AG04450 (cell line): ENCODE results near the gene TTC31. TPM values are rescaled to one million over a fixed set of nuclear protein-coding genes. Genes with fewer than 3 reads are reported as not detected.

Experiments used
- CTCF ChIA-PET: fragments of 300-600, 350-600 bp; formaldehyde crosslinking; extraction: SDS; loops from one replicate; lab custom pipeline; 2022; ENCODE audit warnings: antibody characterized with exemption, inconsistent platforms; lab: Charles Lee
- POLR2A ChIA-PET: fragments of 350-600 bp; formaldehyde crosslinking; extraction: SDS; loops from one replicate; lab custom pipeline; 2021; ENCODE audit warnings: antibody characterized with exemption, inconsistent platforms; lab: Yijun Ruan, JAX
- DNase-seq: peaks from one replicate; pipeline ENCODE4 v3.0.0-alpha.2; 2011; ENCODE audit warnings: low read depth, low spot score
- H3K27ac ChIP-seq: one replicate; pipeline ENCODE4 v1.5.1; 2012; ENCODE audit warnings: low read depth, low read length, control low read depth
- H3K27me3 ChIP-seq: one replicate; pipeline ENCODE4 v1.6.0; 2012; ENCODE audit warnings: low read length; ENCODE audit not compliant: control insufficient read depth, insufficient read depth
- H3K4me3 ChIP-seq: 2 replicates; pipeline ENCODE4 v1.5.1; 2011; ENCODE audit warnings: mild to moderate bottlenecking, low read depth, low read length, control low read depth
- H3K9me3 ChIP-seq: 2 replicates; pipeline ENCODE4 v1.5.1; 2012; ENCODE audit warnings: low read length; ENCODE audit not compliant: control insufficient read depth, insufficient read depth
- CTCF ChIP-seq: IDR thresholded peaks from 2 replicates; pipeline ENCODE4 v1.5.1; 2011; ENCODE audit warnings: low read depth, low read length, control low read depth, inconsistent platforms
- polyA plus RNA-seq: library from polyadenylated mRNA; depleted of rRNA; stranded (reverse); fragments of >200 nt; gene quantifications from 2 replicates; pipeline ENCODE4 v1.2.3, GENCODE V29; 2011

Gene TTC31
- polyA plus RNA-seq, 1 experiment, result 16.4 TPM

DNA sequence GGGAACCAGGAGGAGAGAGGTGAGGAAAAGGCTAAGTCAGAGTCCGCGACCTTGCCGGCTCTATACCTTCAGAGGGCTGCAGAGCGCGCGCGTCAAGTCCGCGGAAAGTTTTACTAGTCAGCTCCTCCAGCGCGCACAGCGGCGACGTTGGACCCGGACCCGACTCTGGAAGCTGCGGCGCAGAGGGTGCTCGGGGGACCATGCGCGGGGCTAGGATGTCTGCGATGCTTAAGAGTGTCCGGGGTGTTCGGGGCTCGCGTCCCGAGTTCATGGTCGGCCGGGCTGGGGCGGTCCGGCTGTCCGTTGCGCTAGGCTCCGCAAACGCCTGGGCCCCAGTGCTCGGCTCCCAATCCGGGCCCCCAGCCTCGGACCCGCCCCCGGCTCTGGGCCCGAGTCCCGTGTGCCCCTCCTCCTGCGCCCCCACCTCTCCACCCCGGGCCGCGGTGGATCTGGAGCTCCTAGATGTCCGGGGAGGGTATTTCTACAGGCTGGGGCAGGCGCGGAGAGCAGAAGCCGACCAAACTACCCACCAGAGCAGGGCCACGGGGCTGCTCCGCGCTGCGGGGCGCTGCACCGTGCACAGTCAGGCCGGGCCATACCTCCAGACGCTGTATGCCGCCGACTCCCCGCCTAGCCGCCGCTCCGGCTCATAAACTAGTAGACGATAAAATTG is 16.5 kb downstream of the TTC31 start, which contains the start of gene LBX2:
LBX2 (minus strand) TSS at position 337 of the 673 bp plus-strand sequence; CDS start at position 271, 66 bp downstream.
- H3K9me3 ChIP-seq, result no peaks in the 10 kb centered on the region; the same call in 1 of the 2 replicates
- peaks cover 40% of the 10 kb centered on the region for H3K27me3 ChIP-seq
- no peak for TF ChIP-seq CTCF
- no peak within 1 kb of the TSS for H3K27ac ChIP-seq
- peak within 1 kb of the TSS; percentile 48 for H3K4me3 ChIP-seq
- POLR2A ChIA-PET, result interaction anchor here (1.1 kb wide), 1 partner anchor 30 kb away, joined by 4 read pairs; the partner anchor contains the start of genes AUP1 and HTRA2
- no peak for DNase-seq
- CTCF ChIA-PET, result interaction anchor here (1.7 kb wide), 1 partner anchor 89 kb away, joined by 7 read pairs; no protein-coding TSS in a partner anchor

DNA sequence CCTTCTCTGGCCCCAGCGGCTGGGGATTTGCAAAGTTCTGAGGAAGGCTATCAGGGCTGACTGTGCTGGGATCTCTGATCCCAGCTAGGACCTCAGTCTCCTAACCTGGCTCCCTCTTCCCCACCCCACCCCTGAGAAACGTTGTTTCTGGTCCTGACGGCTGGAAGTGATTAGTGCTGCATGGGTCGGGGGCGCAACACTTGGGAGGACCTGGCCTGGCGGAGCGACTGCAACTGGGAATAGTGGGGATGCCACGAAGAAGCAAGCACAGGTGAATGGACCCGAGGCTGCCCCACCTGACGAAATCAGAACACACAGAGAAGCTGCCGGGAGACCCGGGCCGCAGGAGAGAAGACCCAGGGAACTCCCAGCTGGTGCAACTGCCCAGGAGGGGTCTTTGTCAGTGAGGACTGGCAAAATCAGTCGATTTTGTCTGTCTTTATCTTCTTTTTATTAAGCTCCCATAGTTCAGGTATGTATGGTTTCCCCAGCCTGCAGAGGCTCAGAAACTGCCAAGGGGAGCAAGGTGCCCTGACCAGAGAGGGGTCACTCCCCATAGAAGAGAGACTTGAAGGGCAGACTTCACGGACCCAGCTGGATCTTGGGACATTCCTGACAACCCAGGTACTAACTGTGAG is 17.2 kb downstream of the TTC31 start:
- H3K27me3 ChIP-seq, result peaks cover 40% of the 10 kb centered on the region
- H3K9me3 ChIP-seq, result no peaks in the 10 kb centered on the region; the same call in 1 of the 2 replicates
- no peak overlapping the region for H3K4me3 ChIP-seq
- ChIA-PET CTCF (interaction anchor here (1.5 to 1.7 kb wide), 2 partner anchors 77 to 89 kb away, joined by 5 to 7 read pairs; no protein-coding TSS in a partner anchor), POLR2A (no interaction called here)
- TF ChIP-seq CTCF, result no peak
- no peak for DNase-seq
- no peak overlapping the region for H3K27ac ChIP-seq

DNA sequence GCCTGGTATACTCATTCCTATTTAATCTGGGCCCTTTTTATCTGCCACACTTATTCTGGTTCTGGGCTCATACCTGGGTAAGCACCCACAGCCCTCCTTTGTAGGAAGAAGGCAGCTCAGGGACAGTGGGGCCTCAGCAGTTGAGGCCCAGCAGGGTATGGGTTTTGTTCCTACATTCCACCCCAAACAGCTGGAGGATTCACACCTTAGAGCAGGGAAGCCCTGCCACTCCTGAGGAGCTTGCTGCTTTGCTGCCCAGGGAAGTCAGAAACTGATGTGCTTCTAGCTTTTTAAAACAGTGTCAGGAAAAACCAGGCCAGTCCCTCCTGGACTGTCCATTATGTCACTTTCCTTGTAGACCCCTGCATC is 17.7 kb downstream of the TTC31 start:
- ChIA-PET POLR2A (no interaction called here), CTCF (interaction anchor here (1.5 to 1.7 kb wide), 2 partner anchors 77 to 88 kb away, joined by 5 to 7 read pairs; no protein-coding TSS in a partner anchor)
- no peak for TF ChIP-seq CTCF
- H3K9me3 ChIP-seq, result no peaks in the 10 kb centered on the region; the same call in 1 of the 2 replicates
- peaks cover 40% of the 10 kb centered on the region for H3K27me3 ChIP-seq
- H3K27ac ChIP-seq, result no peak overlapping the region
- no peak for DNase-seq
- no peak overlapping the region for H3K4me3 ChIP-seq

GRCh38 chr2:74501335-74502071 is 18.6 kb downstream of the TTC31 start:
- ChIA-PET CTCF (interaction anchor here (1.5 kb wide), 1 partner anchor 76 kb away, joined by 5 read pairs; no protein-coding TSS in a partner anchor), POLR2A (interaction anchor here (0.7 to 1.2 kb wide), 3 partner anchors 11 to 809 kb away, joined by 3 to 5 read pairs (median 3); no protein-coding TSS in a partner anchor)
- Histone ChIP-seq H3K27me3 (peaks cover 40% of the 10 kb centered on the region), H3K4me3 (no peak overlapping the region), H3K27ac (no peak overlapping the region), H3K9me3 (no peaks in the 10 kb centered on the region; the same call in 1 of the 2 replicates)
- DNase-seq, result no peak
- TF ChIP-seq CTCF, result no peak
